Measurements from ENCODE around the gene ARL6IP5. TPM values are rescaled to one million over a fixed set of nuclear protein-coding genes. Genes with fewer than 3 reads are reported as not detected.
A peak's percentile ranks its signal among the peaks of the same experiment; 100 is the strongest.

Gene ARL6IP5
- total and polyA plus RNA-seq, 2 of the 13 experiments (the other 11 are each of a cell fraction or from before 2014, with no cell fraction given), result 23.7 to 29.6 TPM

- TF ChIP-seq ZNF800 (CRISPR knock-in tag; IDR thresholded peaks at IDR 0.05) (0 out of 2 replicates have a peak, but pooled peaks have one; percentile 5), NR2F2 (IDR thresholded peaks at IDR 0.05; ENCODE audit: borderline replicate concordance, low read depth) (no peak), TFDP1 (CRISPR knock-in tag; IDR thresholded peaks at IDR 0.05; ENCODE audit: borderline replicate concordance) (peak; percentile 18; the same call in 1 of the 2 replicates), CREB1 (IDR thresholded peaks at IDR 0.05) (peak; percentile 98), CREB1 (CRISPR knock-in tag; IDR thresholded peaks at IDR 0.05) (peak; percentile 98), ZNF34 (CRISPR knock-in tag; IDR thresholded peaks at IDR 0.05; ENCODE audit: borderline replicate concordance) (no peak), ARID2 (CRISPR knock-in tag; IDR thresholded peaks at IDR 0.05; ENCODE audit: borderline replicate concordance) (0 out of 2 replicates have a peak, but pooled peaks have one; percentile 41), HOXD1 (CRISPR knock-in tag; IDR thresholded peaks at IDR 0.05) (no peak), ZBTB49 (CRISPR knock-in tag; IDR thresholded peaks at IDR 0.05; ENCODE audit: borderline replicate concordance) (no peak), AFF4 (CRISPR knock-in tag; IDR thresholded peaks at IDR 0.05) (no peak; the same call in 1 of the 2 replicates), SAP130 (CRISPR knock-in tag; IDR thresholded peaks at IDR 0.05; ENCODE audit: low read depth) (peak; percentile 95), ZNF143 (CRISPR knock-in tag; IDR thresholded peaks at IDR 0.05) (no peak), ZNF598 (CRISPR knock-in tag; IDR thresholded peaks at IDR 0.05; ENCODE audit: borderline replicate concordance) (peak; percentile 89; the same call in 1 of the 2 replicates), ZNF333 (CRISPR knock-in tag; IDR thresholded peaks at IDR 0.05; ENCODE audit: borderline replicate concordance) (0 out of 2 replicates have a peak, but pooled peaks have one; percentile 13), GTF3A (CRISPR knock-in tag; conservative IDR thresholded peaks at IDR 0.05) (0 out of 2 replicates have a peak, but pooled peaks have one; percentile 16), ZNF639 (CRISPR knock-in tag; conservative IDR thresholded peaks at IDR 0.05) (no peak), ZNF597 (CRISPR knock-in tag; IDR thresholded peaks at IDR 0.05) (no peak)
Observed at GRCh38 chr3:69051756-69052471, 32.8 kb upstream of the ARL6IP5 start, which contains the start of gene TMF1 (continued).

Measured in HepG2 (cell line).